ENCODE measurements around the gene XPO5. TPM values are rescaled to one million over a fixed set of nuclear protein-coding genes. Genes with fewer than 3 reads are reported as not detected.
A peak's percentile ranks its signal among the peaks of the same experiment; 100 is the strongest.

XPO5 gene
- total RNA-seq, 1 donor from 2014 or later, result 35.0 TPM

DNA sequence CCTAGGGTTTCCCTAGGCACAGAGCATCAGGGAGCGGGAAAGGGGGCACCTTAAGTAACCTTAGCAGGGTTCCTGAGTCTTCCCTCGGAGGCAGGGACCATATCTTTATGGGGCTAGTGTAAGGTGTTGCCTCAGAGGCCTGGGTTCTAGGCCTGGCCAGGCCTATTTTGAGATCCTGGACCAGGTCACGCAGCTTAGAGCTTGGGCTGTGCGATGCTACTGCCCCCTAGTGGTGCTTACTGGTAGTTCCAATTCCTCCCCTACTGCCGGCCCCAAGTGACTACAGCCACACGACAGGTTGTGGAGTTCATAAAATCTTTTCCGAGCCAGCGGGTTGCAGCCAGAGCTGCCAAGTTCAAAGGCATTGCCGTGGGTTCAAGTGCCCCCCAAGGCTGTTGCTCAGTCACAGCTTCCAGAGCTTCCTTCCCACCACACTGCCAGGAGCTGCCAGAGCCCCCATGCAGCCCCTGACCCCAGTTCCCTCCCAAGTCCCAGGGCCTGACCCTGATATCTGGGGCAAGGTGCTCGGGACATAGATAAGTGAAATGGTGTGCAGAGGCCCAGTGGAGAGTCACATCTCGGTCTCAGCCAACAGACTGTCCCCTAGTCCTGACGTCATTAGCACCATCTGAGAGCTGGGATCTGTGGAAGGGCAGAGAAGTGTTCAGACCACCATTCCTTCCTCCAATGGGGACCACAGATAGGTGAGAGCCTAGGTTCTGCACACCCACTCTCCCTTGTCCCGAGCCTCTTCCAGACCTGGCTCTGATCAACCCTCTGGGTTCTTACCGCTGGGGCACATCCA, 69.0 kb downstream of the XPO5 start:
- H3K4me3 Mint-ChIP-seq (ENCODE audit: unreplicated experiment), result no peak overlapping the region
- no peaks in the 10 kb centered on the region for H3K9me3 Mint-ChIP-seq (ENCODE audit: unreplicated experiment)
- DNase-seq (ENCODE audit: extremely low spot score, unreplicated experiment), result peak; percentile 92
- peaks cover 9% of the 10 kb centered on the region for H3K4me1 Mint-ChIP-seq (ENCODE audit: unreplicated experiment)
- H3K27ac Mint-ChIP-seq (ENCODE audit: unreplicated experiment), result peak overlapping the region; percentile 3
- TF ChIP-seq, protein P1, sequence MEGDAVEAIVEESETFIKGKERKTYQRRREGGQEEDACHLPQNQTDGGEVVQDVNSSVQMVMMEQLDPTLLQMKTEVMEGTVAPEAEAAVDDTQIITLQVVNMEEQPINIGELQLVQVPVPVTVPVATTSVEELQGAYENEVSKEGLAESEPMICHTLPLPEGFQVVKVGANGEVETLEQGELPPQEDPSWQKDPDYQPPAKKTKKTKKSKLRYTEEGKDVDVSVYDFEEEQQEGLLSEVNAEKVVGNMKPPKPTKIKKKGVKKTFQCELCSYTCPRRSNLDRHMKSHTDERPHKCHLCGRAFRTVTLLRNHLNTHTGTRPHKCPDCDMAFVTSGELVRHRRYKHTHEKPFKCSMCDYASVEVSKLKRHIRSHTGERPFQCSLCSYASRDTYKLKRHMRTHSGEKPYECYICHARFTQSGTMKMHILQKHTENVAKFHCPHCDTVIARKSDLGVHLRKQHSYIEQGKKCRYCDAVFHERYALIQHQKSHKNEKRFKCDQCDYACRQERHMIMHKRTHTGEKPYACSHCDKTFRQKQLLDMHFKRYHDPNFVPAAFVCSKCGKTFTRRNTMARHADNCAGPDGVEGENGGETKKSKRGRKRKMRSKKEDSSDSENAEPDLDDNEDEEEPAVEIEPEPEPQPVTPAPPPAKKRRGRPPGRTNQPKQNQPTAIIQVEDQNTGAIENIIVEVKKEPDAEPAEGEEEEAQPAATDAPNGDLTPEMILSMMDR (IDR thresholded peaks at IDR 0.05), result peak; percentile 96
- no peaks in the 10 kb centered on the region for H3K27me3 Mint-ChIP-seq (ENCODE audit: unreplicated experiment)
- peaks cover 23% of the 10 kb centered on the region for H3K36me3 Mint-ChIP-seq (ENCODE audit: unreplicated experiment)

DNA sequence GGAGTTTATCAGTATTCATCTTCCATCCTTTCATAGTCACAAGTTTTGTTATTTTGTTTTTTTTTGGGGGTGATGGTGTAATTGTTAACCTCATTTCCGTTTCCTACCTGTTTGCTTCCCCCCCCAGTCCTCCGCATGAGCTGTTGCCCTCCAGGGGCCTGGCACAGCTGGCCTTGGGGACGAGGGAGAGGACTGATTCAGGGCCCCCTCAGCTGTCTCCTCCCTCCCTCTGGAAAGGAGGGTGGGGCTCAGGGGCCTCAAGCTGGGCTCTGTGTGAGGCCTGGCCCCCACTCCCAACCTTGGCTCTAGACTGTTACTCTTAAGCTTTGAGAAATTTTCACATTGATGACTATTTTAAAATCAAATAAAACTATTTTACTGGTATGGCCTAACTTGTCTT, 69.7 kb downstream of the XPO5 start:
- no peaks in the 10 kb centered on the region for H3K27me3 Mint-ChIP-seq (ENCODE audit: unreplicated experiment)
- peaks cover 23% of the 10 kb centered on the region for H3K36me3 Mint-ChIP-seq (ENCODE audit: unreplicated experiment)

DNA sequence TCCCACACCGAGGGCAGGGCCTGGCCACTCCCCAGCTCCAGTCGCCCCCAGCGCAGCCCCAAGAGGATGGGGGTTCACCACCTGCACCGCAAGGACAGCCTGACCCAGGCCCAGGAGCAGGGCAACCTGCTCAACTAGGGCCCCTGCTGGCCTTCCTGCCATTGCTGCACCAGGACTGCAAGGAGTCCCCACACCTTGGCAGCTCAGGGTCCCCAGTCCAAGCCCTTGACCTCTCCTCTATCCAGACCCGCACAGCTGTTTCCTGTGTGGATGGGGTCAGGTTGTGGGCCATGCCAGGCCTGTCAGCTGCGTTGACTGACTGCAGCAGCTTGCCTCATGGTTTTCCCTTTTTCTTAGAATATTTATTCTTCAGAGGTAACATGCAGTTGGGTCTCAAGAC, 70.1 kb downstream of the XPO5 start:
- Mint-ChIP-seq H3K27me3 (ENCODE audit: unreplicated experiment) (no peaks in the 10 kb centered on the region), H3K36me3 (ENCODE audit: unreplicated experiment) (peaks cover 24% of the 10 kb centered on the region), H3K27ac (ENCODE audit: unreplicated experiment) (no peak overlapping the region), H3K4me3 (ENCODE audit: unreplicated experiment) (no peak overlapping the region), H3K4me1 (ENCODE audit: unreplicated experiment) (peaks cover 7% of the 10 kb centered on the region), H3K9me3 (ENCODE audit: unreplicated experiment) (no peaks in the 10 kb centered on the region)
- TF ChIP-seq, protein P1 (IDR thresholded peaks at IDR 0.05), result no peak
- no peak for DNase-seq (ENCODE audit: extremely low spot score, unreplicated experiment)

More for the DNA sequence above, 69.7 kb downstream of the XPO5 start:
- H3K9me3 Mint-ChIP-seq (ENCODE audit: unreplicated experiment), result no peaks in the 10 kb centered on the region
- H3K4me3 Mint-ChIP-seq (ENCODE audit: unreplicated experiment), result no peak overlapping the region
- DNase-seq (ENCODE audit: extremely low spot score, unreplicated experiment), result no peak
- H3K27ac Mint-ChIP-seq (ENCODE audit: unreplicated experiment), result no peak overlapping the region
- peaks cover 9% of the 10 kb centered on the region for H3K4me1 Mint-ChIP-seq (ENCODE audit: unreplicated experiment)
- TF ChIP-seq, protein P1 (IDR thresholded peaks at IDR 0.05), result no peak

DNA sequence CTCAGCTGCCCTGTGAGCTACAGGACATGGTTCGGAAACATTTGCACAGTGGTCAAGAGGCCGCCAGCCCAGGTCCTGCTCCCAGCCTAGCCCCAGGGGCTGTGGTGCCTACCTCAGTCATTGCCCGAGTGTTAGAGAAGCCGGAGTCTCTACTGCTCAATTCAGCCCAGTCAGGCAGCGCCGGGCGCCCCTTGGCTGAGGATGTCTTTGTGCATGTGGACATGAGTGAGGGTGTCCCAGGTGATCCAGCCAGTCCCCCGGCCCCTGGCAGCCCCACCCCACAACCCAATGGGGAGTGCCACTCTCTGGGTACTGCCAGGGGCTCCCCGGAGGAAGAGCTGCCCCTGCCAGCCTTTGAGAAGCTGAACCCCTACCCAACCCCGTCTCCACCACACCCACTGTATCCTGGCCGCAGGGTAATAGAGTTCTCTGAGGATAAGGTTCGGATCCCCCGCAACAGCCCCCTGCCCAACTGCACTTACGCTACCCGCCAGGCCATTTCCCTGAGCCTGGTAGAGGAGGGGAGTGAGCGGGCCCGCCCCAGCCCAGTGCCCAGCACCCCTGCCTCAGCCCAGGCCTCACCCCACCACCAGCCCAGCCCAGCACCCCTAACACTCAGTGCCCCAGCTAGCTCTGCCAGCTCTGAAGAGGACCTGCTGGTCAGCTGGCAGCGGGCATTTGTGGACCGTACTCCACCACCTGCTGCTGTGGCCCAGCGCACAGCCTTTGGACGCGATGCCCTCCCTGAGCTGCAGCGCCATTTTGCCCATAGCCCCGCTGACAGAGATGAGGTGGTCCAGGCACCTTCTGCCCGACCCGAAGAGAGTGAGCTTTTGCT, 70.9 kb downstream of the XPO5 start:
- Mint-ChIP-seq H3K27me3 (ENCODE audit: unreplicated experiment) (no peaks in the 10 kb centered on the region), H3K4me1 (ENCODE audit: unreplicated experiment) (peaks cover 5% of the 10 kb centered on the region), H3K9me3 (ENCODE audit: unreplicated experiment) (no peaks in the 10 kb centered on the region), H3K27ac (ENCODE audit: unreplicated experiment) (no peak overlapping the region), H3K4me3 (ENCODE audit: unreplicated experiment) (no peak overlapping the region), H3K36me3 (ENCODE audit: unreplicated experiment) (peaks cover 30% of the 10 kb centered on the region)
- DNase-seq (ENCODE audit: extremely low spot score, unreplicated experiment), result no peak
- TF ChIP-seq, protein P1 (IDR thresholded peaks at IDR 0.05), result no peak

DNA sequence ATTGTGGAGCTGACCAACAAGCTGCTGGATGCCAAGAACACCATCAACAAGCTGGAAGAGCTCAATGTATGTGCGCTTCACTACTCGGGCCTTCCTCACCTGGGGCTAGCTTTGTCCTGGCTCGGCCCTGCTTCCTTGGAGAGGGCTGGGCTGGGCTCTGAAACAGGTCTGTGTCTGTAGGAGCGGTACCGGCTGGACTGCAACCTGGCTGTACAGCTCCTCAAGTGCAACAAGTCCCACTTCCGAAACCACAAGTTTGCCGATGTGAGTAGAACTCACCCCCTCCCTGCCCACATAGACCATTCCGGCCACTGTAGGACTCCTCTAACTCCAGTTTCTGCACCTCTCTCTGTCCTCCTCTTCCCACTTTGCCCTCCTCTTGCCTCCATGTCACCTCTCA, 72.4 kb downstream of the XPO5 start:
- DNase-seq (ENCODE audit: extremely low spot score, unreplicated experiment), result no peak
- Mint-ChIP-seq H3K36me3 (ENCODE audit: unreplicated experiment) (peaks cover 39% of the 10 kb centered on the region), H3K9me3 (ENCODE audit: unreplicated experiment) (no peaks in the 10 kb centered on the region), H3K4me1 (ENCODE audit: unreplicated experiment) (no peaks in the 10 kb centered on the region), H3K4me3 (ENCODE audit: unreplicated experiment) (no peak overlapping the region), H3K27me3 (ENCODE audit: unreplicated experiment) (no peaks in the 10 kb centered on the region), H3K27ac (ENCODE audit: unreplicated experiment) (no peak overlapping the region)
- TF ChIP-seq, protein P1 (IDR thresholded peaks at IDR 0.05), result no peak
